Stimulated activated naive B cell treated with anti-CD40 and anti-IgM and Interleukin-4, amounts not matched to agents 10 μg/mL and 1 μg/mL and 100 μg/mL, for 72 hours (primary cell): ENCODE measurements around the gene APOBEC3B.
A peak's percentile ranks its signal among the peaks of the same experiment; 100 is the strongest.
"Not testable (repeated sequence)": the region's sequence is repeated elsewhere in the genome, so short reads cannot be mapped to it uniquely, and the experiment has no call there.

Experiments
- ATAC-seq, 2 donors: fragments of 150-1000 bp; cut with Tn5 transposase; replicated peaks; 2 replicates each; pipeline ENCODE4 v1.10.0; 2021; ENCODE audit warnings: moderate library complexity in 1 of 2
- DNase-seq: peaks from one replicate; pipeline ENCODE4 v3.0.0; 2021
- H3K27ac Mint-ChIP-seq: one replicate; pipeline ENCODE4 v1.8.0; 2022; ENCODE audit warnings: mild to moderate bottlenecking, mixed read lengths
- H3K27me3 Mint-ChIP-seq, 2 donors: one replicate each; pipeline ENCODE4 v1.8.0; 2022; ENCODE audit warnings: mixed read lengths in 2 of 2
- H3K36me3 Mint-ChIP-seq, 2 donors: one replicate each; pipeline ENCODE4 v1.8.0; 2022; ENCODE audit warnings: mixed read lengths in 2 of 2, mild to moderate bottlenecking in 1 of 2
- H3K4me1 Mint-ChIP-seq, 2 donors: one replicate each; pipeline ENCODE4 v1.8.0; 2022; ENCODE audit warnings: mixed read lengths in 2 of 2, mild to moderate bottlenecking in 1 of 2
- H3K4me3 Mint-ChIP-seq, 2 donors: one replicate each; pipeline ENCODE4 v1.8.0; 2022; ENCODE audit warnings: mild to moderate bottlenecking in 2 of 2, mixed read lengths in 2 of 2, moderate library complexity in 1 of 2
- H3K9me3 Mint-ChIP-seq, 2 donors: one replicate each; pipeline ENCODE4 v1.8.0; 2022; ENCODE audit warnings: mixed read lengths in 2 of 2, mild to moderate bottlenecking in 1 of 2

APOBEC3B gene

DNA sequence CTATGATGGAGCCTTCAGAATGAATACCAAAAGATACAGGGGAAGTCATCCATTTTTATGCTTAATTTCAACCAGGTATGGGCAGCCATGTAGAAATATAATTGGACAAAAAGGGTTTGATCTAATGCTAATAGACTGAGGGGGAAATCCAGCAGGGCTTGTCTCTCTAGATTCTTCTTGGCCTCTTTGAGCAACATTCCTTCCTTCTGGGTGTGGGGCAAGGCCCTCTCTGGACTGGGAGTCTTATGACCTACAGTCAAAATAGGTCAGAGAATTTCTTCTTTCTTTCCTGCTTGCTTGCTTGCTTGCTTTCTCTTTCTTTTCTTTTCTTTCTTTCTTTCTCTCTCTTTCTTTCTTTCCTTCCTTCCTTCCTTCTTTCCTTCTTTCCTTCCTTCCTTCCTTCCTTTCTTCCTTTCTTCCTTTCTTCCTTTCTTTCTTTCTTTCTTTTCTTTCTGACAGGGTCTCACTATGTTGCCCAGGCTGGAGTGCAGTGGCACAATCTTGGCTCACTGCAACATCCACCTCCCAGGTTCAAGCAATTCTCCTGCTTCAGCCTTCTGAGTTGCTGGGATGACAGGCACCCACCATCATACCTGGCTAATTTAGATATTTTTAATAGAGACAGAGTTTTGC, 36.3 kb upstream of the APOBEC3B start:
- H3K27me3 Mint-ChIP-seq, result peaks cover 9 to 37% of the 10 kb centered on the region in 2 donors

DNA sequence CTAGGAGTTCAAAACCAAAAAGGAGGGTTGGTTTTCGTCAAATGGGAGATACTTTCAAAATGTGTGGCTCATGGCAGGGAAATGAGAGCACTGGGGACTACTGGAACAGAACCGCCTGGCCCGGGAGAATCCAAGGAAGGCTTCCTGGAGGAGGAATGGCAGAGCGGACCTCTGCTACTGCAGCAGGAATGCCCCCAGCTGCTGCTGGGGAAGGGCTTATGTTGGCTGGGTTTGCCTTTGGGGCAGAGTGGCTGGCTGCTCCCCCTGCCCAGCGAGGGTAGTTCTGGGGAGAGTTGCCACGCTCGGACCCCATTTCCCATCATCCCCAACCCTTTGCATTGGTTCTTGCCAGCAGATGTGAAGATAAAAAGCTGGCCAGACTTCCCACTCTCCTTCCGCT, 35.4 kb upstream of the APOBEC3B start:
- H3K4me1 Mint-ChIP-seq, result peaks cover 50 to 56% of the 10 kb centered on the region in 2 donors
- H3K27ac Mint-ChIP-seq, result no peak overlapping the region
- DNase-seq, result no peak
- H3K9me3 Mint-ChIP-seq, result peaks cover 3 to 4% of the 10 kb centered on the region in 2 donors
- peaks cover 9 to 42% of the 10 kb centered on the region in 2 donors for H3K27me3 Mint-ChIP-seq
- no peak overlapping the region for H3K4me3 Mint-ChIP-seq
- peaks cover 0 to 2% of the 10 kb centered on the region in 2 donors for H3K36me3 Mint-ChIP-seq
- ATAC-seq, result no peak

More for the DNA sequence above, 36.3 kb upstream of the APOBEC3B start:
- H3K4me3 Mint-ChIP-seq, DNase-seq, H3K36me3 Mint-ChIP-seq, ATAC-seq, H3K9me3 Mint-ChIP-seq: not testable (repeated sequence)
- Mint-ChIP-seq H3K4me1 (peaks cover 57 to 66% of the 10 kb centered on the region in 2 donors), H3K27ac (peak overlapping the region; percentile 52)

DNA sequence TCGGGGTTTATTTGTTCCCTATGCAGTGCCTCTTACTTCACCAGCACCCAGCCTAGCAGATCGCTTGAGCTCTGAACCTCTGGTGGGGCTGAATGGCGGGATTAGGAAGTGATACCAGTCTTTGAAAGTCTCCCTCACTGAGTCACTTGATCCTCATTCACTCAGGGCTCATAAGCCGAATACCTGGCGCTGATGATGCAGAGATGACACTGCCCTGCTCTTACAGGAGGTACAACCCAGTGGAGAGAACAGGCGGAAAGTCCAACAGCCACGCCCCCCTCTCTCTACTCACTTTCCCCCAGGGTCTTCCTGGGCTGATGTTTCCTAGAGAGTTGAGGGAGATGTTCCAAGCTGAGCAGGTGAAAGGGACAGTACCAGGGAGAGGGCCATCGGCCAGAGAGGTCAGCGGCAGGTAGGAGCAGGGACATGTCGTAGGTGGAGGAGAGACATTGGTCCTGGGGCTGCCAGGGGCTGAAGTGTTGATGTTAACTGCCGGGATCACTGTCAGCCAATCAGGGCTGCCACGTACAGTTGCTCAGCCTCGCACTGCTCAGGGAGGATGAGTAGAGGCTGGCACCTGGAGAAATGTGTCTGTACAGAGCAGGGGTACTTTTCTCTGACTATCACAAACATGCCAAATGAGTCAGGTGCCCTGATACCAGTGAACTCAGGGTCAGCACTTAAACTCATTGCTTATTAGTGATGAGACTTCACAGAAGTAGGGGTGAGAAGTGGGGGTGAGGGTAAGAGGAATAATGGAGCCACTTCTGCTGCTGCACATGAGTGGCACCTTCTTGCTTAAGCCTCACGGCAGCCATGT, 34.6 kb upstream of the APOBEC3B start:
- ATAC-seq, result peak; percentile 91 to 93
- H3K27me3 Mint-ChIP-seq, result peaks cover 9 to 42% of the 10 kb centered on the region in 2 donors
- peak; percentile 42 for DNase-seq

DNA sequence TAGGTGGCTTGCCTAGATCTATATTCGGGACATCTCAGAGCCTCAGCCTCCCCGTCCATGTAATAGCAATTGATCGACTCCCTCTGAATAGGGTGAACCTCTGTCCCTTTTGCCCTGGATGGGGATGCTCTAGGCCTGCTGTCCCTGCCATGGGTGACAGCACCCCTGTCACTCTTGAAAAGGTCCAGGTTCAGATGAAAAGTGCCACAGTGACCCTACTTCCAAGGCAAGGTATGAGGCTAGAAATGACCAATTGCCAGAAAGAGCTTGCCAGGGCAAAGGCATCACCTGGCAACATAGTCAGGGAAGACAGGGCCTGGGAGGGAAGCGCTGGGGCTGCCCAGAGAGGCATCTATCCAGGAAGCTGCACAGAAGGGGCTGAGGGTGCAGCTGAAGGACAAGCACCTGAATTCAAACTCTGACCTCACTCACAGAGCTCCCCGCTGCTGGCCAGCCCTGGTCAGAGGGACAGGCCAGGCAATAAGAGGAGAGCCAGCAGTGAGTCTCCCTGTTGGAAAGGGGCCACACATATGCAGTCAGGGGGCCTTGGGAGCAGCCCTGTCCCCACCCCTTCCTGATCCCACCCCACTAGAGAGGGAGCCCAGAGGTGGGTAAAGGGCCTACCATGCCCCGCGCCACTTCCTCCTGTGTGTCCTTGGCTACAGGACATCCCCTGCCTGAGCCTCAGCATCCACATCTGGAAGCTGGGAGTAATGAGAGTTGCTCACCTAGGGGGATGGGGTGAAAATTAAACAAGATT, 33.8 kb upstream of the APOBEC3B start:
- ATAC-seq, result no peak
- H3K4me1 Mint-ChIP-seq, result peaks cover 41 to 45% of the 10 kb centered on the region in 2 donors
- H3K4me3 Mint-ChIP-seq, result no peak overlapping the region

More for the DNA sequence above, 34.6 kb upstream of the APOBEC3B start:
- Mint-ChIP-seq H3K9me3 (peaks cover 3 to 4% of the 10 kb centered on the region in 2 donors), H3K36me3 (peaks cover 0 to 2% of the 10 kb centered on the region in 2 donors), H3K4me1 (peaks cover 48 to 49% of the 10 kb centered on the region in 2 donors), H3K4me3 (peak overlapping the region in 1 of 2 donors; percentile 31), H3K27ac (peak overlapping the region; percentile 31)

DNA sequence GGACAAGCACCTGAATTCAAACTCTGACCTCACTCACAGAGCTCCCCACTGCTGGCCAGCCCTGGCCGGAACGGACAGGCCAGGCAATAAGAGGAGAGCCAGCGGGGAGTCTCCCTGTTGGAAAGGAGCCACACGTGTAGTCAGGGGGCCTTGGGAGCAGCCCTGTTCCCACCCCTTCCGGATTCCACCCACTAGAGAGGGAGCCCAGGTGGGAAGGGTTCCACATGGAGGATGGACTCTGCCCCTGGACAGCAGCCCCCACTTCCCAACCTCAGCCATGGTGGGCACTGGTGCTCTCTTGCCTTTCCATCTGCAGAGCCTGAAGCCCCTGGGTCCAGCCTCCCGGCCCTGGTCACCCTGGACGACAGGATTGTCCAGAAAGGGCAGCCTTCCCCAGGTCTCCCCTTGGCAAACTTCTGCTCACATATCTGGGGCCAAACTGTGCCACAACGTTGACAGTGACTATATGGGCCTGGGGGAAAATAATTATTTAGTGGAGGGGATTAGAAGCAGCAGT, 32.2 kb upstream of the APOBEC3B start:
- Mint-ChIP-seq H3K4me3 (no peak overlapping the region), H3K27me3 (peaks cover 9 to 37% of the 10 kb centered on the region in 2 donors), H3K27ac (no peak overlapping the region), H3K9me3 (peaks cover 1 to 3% of the 10 kb centered on the region in 2 donors), H3K36me3 (peaks cover 0 to 2% of the 10 kb centered on the region in 2 donors), H3K4me1 (peaks cover 39 to 41% of the 10 kb centered on the region in 2 donors)
- DNase-seq (no peak), ATAC-seq (no peak)

More for the DNA sequence above, 33.8 kb upstream of the APOBEC3B start:
- DNase-seq, result no peak
- Mint-ChIP-seq H3K36me3 (peaks cover 0 to 2% of the 10 kb centered on the region in 2 donors), H3K27ac (no peak overlapping the region), H3K27me3 (peaks cover 9 to 40% of the 10 kb centered on the region in 2 donors), H3K9me3 (peaks cover 3 to 4% of the 10 kb centered on the region in 2 donors)

DNA sequence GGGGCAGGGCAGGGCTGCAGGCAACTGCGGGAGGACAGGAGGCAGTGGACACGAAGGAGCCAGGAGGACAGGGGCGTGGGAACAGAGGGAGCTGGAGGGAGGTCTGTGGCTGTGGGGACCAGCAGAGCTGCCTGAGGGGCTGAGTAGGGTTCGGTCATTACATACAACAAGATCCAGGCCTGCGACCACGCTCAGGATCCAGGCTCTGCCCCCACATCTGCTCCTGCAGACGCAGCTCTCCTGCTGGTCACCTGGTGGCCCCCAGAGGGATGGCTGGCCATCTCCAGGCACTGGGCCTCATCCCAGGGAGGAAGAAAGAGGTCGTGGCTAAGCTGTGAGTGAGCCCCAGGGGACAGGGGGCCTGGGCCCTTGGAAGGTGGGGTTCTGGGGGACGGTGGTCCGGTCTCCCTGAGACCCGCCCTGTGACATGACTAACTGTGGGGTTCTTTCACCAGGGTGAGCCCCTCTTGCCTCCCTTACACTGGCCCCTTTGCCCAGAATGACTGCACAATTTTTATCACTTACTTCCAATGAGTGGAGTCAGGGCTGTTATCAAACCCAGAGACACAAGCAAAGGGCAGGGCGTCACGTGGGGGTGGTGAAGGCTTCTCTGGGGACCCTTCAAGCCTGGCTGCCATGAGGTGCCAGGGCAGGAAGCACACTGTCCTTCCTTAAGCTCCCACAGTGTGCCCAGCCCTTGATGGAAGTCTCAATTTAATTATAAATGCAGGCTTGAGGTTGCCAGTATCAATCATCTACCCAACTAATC, 31.4 kb upstream of the APOBEC3B start:
- no peak for ATAC-seq
- Mint-ChIP-seq H3K36me3 (peaks cover 0 to 2% of the 10 kb centered on the region in 2 donors), H3K27me3 (peaks cover 9 to 39% of the 10 kb centered on the region in 2 donors)

DNA sequence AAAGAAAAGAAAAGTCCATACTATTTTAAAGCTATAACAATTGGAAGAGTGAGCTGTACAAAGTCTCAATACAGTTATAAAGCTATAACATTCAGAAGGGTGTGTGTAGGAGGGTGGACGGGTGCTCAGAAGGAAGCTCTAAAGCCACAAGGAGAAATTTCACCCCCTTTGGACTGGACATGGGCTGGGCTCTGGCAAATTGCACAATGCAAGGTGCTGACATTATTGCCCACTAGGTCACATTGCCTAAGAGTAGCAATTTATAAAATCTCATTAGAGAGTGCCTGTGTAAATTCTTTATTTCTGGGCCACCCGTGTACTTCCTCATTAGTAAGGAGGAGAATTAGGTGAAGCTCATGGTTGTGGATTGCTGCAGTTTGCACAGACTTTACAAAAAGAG, 30.4 kb upstream of the APOBEC3B start:
- Mint-ChIP-seq H3K27me3 (peaks cover 9 to 39% of the 10 kb centered on the region in 2 donors), H3K27ac (no peak overlapping the region), H3K4me1 (peaks cover 35 to 38% of the 10 kb centered on the region in 2 donors), H3K4me3 (no peak overlapping the region), H3K36me3 (peaks cover 0 to 2% of the 10 kb centered on the region in 2 donors), H3K9me3 (peaks cover 0 to 2% of the 10 kb centered on the region in 2 donors)
- no peak for DNase-seq
- ATAC-seq, result no peak

More for the DNA sequence above, 31.4 kb upstream of the APOBEC3B start:
- Mint-ChIP-seq H3K27ac (no peak overlapping the region), H3K4me1 (peaks cover 34 to 41% of the 10 kb centered on the region in 2 donors), H3K9me3 (peaks cover 0 to 2% of the 10 kb centered on the region in 2 donors), H3K4me3 (no peak overlapping the region)
- no peak for DNase-seq

DNA sequence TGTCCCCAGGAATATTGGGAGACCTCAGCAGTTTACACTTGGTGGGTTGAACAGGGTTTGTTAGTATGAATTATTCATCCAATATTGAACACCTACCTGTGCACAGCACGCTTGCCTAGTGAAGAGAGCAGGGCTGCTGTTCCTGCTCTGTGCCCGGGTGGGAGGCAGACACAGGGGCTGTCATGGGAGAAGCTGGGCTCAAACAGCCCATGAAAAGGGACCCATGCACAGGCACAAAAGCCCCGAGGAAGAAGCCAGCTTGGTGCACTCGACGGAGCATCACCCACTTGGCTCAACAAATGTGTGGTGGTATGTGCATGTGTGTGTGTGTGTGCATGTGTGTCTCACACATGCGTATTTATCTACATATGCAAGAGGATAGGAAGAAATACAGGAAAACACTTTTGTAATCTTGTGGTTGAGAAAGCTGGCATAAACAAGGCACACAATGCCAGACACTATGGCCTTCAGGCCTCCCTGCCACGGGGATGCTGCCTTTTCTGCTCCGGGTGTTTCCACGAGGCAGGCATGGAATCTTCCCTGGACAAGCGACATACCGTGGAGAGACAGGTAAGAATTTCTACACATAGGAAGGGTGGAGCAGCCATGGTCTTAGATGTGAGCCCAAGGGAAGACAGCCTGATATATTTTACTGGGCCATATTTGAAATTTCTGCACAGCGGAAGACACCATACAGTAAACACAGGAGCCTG, 29.7 kb upstream of the APOBEC3B start:
- no peak for ATAC-seq
- Mint-ChIP-seq H3K9me3 (peaks cover 0 to under 1% of the 10 kb centered on the region in 2 donors), H3K36me3 (peaks cover 0 to 1% of the 10 kb centered on the region in 2 donors), H3K4me1 (peaks cover 35 to 38% of the 10 kb centered on the region in 2 donors), H3K4me3 (no peak overlapping the region), H3K27ac (peak overlapping the region; percentile 37), H3K27me3 (peaks cover 4 to 39% of the 10 kb centered on the region in 2 donors)
- no peak for DNase-seq

DNA sequence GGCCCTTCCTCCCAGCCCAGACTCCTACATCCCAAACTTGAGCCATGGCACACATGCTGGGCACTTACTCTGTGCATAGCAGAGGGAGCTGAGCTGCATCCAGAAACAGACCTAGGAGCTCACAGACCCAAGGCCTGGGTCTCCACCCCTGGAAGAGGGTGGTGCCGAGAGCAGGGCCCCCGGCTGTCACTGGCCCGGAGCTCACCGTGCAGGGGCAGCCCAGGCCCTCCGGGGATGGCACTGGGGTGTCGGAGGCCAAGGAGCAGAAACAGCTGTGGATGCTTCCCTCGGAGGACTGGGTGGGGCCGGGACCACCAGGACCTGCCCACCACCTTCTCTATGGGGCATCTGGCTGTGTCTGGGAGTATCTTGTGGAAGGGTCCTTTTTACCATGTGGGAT, 29.1 kb upstream of the APOBEC3B start:
- H3K27ac Mint-ChIP-seq, result no peak overlapping the region
- no peak for ATAC-seq
- H3K27me3 Mint-ChIP-seq, result peaks cover 0 to 39% of the 10 kb centered on the region in 2 donors
- H3K36me3 Mint-ChIP-seq, result no peaks in the 10 kb centered on the region
- DNase-seq, result no peak
- no peak overlapping the region for H3K4me3 Mint-ChIP-seq
- no peaks in the 10 kb centered on the region for H3K9me3 Mint-ChIP-seq
- H3K4me1 Mint-ChIP-seq, result peaks cover 33% of the 10 kb centered on the region in 2 donors

DNA sequence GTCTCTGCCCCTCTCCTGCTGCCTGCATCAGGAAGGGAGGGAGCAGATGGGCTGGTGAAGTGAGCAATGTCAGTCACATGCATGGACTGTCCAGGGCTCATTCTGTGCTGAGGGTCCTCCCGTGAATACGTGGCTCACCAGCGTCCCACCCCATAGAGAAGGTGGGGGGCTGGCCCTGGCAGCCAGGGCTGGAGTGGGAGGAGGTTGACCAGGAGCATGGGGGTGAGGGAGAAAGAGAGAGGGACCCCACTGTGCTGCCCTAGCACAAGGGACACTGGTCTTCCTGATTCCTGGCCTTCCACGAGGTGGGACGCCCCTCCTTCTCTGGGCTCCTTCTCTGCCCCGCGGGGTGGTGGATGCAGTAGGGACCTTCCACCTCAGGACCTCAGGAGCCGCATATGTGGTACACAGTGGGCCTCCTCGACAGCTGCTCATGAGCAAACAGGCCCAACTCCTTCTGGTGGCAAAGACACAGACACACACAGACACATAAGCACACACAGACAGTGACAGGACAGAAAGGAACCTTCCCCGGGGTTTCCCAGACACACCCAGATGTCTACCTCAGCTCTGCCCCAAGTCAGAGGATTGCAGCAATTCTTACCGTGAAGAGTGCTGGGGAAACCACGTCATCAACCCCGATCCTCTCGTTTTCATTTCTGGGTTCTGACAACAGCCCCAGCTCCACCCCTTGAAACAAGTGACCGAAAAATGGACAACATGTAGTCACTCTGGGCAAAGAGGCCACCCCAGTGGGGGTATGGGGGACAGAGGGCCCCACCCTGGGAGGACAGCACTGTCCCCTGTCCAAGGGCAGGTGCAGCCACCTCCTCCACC, 28.4 kb upstream of the APOBEC3B start:
- Mint-ChIP-seq H3K4me1 (peaks cover 29 to 31% of the 10 kb centered on the region in 2 donors), H3K4me3 (no peak overlapping the region)
- peak; percentile 94 for ATAC-seq

DNA sequence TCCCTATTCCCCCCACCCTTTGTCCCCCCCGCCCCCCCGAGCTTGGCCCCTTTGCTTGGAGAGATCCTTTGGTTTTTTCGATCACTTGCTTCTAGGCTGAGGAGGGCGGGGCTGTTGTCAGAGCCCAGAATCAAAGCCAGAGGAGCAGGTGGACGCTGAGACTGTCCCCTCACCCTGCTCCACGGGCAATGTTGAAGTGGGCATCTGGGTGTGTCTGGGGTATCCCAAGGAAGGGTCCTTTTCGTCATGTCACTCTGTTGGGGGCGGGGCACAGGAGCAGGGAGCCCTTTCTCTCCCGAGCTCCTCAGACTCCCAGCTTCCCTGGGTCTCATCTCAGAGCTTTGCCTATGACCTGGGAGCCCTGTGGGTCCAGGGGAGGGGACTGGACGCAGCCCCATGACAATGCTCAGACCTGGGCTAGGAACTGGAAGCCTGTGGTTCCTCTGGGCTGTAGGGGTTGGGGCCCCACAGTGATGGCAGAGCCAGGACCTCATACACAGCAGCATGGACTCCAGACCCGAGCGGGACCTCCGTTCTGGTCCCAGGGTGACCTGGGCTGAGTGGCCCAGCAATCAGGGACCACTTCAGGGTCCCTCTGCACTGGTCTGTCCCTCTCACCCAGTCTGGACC, 27.6 kb upstream of the APOBEC3B start:
- peaks cover 7 to 54% of the 10 kb centered on the region in 2 donors for H3K27me3 Mint-ChIP-seq
- no peak overlapping the region for H3K4me3 Mint-ChIP-seq
- H3K4me1 Mint-ChIP-seq, result peaks cover 28 to 31% of the 10 kb centered on the region in 2 donors
- H3K9me3 Mint-ChIP-seq, result no peaks in the 10 kb centered on the region
- no peaks in the 10 kb centered on the region for H3K36me3 Mint-ChIP-seq
- no peak for DNase-seq
- ATAC-seq, result no peak
- H3K27ac Mint-ChIP-seq, result peak overlapping the region; percentile 59

More for the DNA sequence above, 28.4 kb upstream of the APOBEC3B start:
- Mint-ChIP-seq H3K27me3 (peaks cover 3 to 46% of the 10 kb centered on the region in 2 donors), H3K9me3 (no peaks in the 10 kb centered on the region), H3K36me3 (no peaks in the 10 kb centered on the region), H3K27ac (peak overlapping the region; percentile 63)
- peak; percentile 52 for DNase-seq
